A673 (cell line): ENCODE results near the gene SESN1. TPM values are rescaled to one million over a fixed set of nuclear protein-coding genes. Genes with fewer than 3 reads are reported as not detected.

Source experiments
- BruUV-seq: library from RNA; stranded (reverse); fragments of 400-500 nt; replicated peaks from 2 replicates; lab custom pipeline; 2021; lab: Mats Ljungman, UMichigan
- CTCF ChIA-PET: fragments of 300-600 bp; sonication (Branson Sonifier 250); formaldehyde crosslinking; loops from one replicate; lab custom pipeline; 2022; ENCODE audit warnings: antibody characterized with exemption; lab: Charles Lee
- POLR2A ChIA-PET: fragments of 300-600 bp; sonication (Branson Sonifier 250); formaldehyde crosslinking; loops from one replicate; lab custom pipeline; 2022; ENCODE audit warnings: antibody characterized with exemption; ENCODE audit not compliant: low non-redundant PET; lab: Charles Lee
- DNase-seq: peaks from one replicate; pipeline ENCODE4 v3.0.0-alpha.2; 2015; ENCODE audit warnings: low spot score
- H3K27ac ChIP-seq: fragments of 200-600 bp; sonication (generic); 2 replicates; pipeline ENCODE4 v1.5.1; 2016; ENCODE audit warnings: mixed run types, low read depth, mild to moderate bottlenecking, mixed read lengths, antibody characterized with exemption, low read length; ENCODE audit not compliant: poor library complexity, severe bottlenecking
- H3K27me3 ChIP-seq: fragments of 200-600 bp; sonication (generic); replicated peaks from 2 replicates; pipeline ENCODE4 v1.6.1; 2017; ENCODE audit warnings: mixed run types, low read depth, mild to moderate bottlenecking, mixed read lengths, antibody characterized with exemption, low read length; ENCODE audit not compliant: insufficient read depth, poor library complexity
- H3K36me3 ChIP-seq: fragments of 200-600 bp; sonication (generic); 2 replicates; pipeline ENCODE4 v1.6.1; 2016; ENCODE audit warnings: mixed run types, mild to moderate bottlenecking, mixed read lengths, antibody characterized with exemption, low read length; ENCODE audit not compliant: insufficient read depth, poor library complexity, severe bottlenecking
- H3K4me1 ChIP-seq: fragments of 200-600 bp; sonication (generic); 2 replicates; pipeline ENCODE4 v1.6.1; 2017; ENCODE audit warnings: mixed run types, mild to moderate bottlenecking, mixed read lengths, antibody characterized with exemption, low read length; ENCODE audit not compliant: insufficient read depth, poor library complexity, severe bottlenecking
- H3K4me3 ChIP-seq: fragments of 200-600 bp; sonication (generic); 2 replicates; pipeline ENCODE4 v1.5.1; 2016; ENCODE audit warnings: low read depth, mixed run types, mild to moderate bottlenecking, mixed read lengths, low read length; ENCODE audit not compliant: poor library complexity, severe bottlenecking
- H3K9me3 ChIP-seq: fragments of 200-600 bp; sonication (generic); 2 replicates; pipeline ENCODE4 v1.6.1; 2016; ENCODE audit warnings: mixed run types, low read depth, mild to moderate bottlenecking, mixed read lengths, antibody characterized with exemption, low read length; ENCODE audit not compliant: poor library complexity, severe bottlenecking
- EZH2 ChIP-seq: fragments of 200-600 bp; sonication (generic); IDR thresholded peaks from 2 replicates; pipeline ENCODE4 v1.6.1; 2017; ENCODE audit warnings: borderline replicate concordance, low read depth, mild to moderate bottlenecking, mixed read lengths, antibody characterized with exemption, low read length; ENCODE audit not compliant: poor library complexity, severe bottlenecking
- intact Hi-C: fragments of 100-400 bp; cut with micrococcal nuclease; formaldehyde crosslinking; loops from one replicate; pipeline ENCODE4 v1.10.0; 2022; ENCODE audit not compliant: unreplicated experiment
- total RNA-seq: library from RNA; stranded (reverse); gene quantifications from 2 replicates; pipeline ENCODE4 v1.2.3, GENCODE V29; 2021
- TF ChIP-seq, protein P1 (sequence below): fragments of 300-800, 200-600 bp; sonication (generic); conservative IDR thresholded peaks from 2 replicates; pipeline ENCODE4 v1.5.1; 2017; ENCODE audit warnings: low read depth, mild to moderate bottlenecking, antibody characterized with exemption, low read length, moderate library complexity, mixed read lengths

Gene SESN1
- total RNA-seq, 1 experiment from 2014 or later, result 4.1 TPM

DNA sequence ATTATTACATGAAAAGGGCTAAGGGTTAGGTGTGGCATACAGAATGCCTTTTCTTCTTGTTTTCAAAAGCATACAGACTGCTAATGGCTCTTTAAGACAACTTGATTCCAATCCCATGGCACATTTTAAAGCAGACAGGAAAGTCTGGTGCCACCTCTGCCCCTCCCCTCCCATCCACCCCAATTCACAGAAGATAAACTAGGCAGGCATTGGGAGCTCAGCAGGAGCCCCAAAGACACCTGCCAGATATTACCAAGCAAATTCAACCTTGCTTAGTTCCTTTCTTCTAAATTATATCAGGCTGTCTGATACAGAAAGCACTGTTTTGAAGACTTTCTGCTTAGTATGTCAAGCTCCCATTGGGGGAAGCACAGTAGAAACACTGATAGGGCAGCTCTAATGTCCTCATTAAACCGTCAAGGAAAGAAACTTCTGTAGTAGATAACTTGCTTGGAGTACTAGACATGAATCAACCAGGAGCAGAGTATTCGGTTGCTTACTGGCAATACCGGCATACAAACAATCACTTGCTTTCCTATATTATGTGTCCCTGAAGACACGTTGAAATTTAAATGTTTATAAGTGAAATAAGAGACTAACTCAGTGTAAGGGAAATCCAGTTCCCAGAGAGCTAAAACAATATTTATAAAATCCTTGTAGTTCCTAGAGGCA lies 13.0 kb downstream of the SESN1 start:
- Histone ChIP-seq H3K27ac (no peak overlapping the region), H3K36me3 (no peaks in the 10 kb centered on the region), H3K4me3 (no peak overlapping the region), H3K9me3 (no peaks in the 10 kb centered on the region), H3K4me1 (no peaks in the 10 kb centered on the region), H3K27me3 (no peaks in the 10 kb centered on the region)
- DNase-seq, result no peak
- TF ChIP-seq EZH2, result no peak
- TF ChIP-seq, protein P1, sequence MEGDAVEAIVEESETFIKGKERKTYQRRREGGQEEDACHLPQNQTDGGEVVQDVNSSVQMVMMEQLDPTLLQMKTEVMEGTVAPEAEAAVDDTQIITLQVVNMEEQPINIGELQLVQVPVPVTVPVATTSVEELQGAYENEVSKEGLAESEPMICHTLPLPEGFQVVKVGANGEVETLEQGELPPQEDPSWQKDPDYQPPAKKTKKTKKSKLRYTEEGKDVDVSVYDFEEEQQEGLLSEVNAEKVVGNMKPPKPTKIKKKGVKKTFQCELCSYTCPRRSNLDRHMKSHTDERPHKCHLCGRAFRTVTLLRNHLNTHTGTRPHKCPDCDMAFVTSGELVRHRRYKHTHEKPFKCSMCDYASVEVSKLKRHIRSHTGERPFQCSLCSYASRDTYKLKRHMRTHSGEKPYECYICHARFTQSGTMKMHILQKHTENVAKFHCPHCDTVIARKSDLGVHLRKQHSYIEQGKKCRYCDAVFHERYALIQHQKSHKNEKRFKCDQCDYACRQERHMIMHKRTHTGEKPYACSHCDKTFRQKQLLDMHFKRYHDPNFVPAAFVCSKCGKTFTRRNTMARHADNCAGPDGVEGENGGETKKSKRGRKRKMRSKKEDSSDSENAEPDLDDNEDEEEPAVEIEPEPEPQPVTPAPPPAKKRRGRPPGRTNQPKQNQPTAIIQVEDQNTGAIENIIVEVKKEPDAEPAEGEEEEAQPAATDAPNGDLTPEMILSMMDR, result no peak
- intact Hi-C loops, result no loop called here
- ChIA-PET POLR2A (no interaction called here), CTCF (no interaction called here)
- BruUV-seq, result no TSS peak

DNA sequence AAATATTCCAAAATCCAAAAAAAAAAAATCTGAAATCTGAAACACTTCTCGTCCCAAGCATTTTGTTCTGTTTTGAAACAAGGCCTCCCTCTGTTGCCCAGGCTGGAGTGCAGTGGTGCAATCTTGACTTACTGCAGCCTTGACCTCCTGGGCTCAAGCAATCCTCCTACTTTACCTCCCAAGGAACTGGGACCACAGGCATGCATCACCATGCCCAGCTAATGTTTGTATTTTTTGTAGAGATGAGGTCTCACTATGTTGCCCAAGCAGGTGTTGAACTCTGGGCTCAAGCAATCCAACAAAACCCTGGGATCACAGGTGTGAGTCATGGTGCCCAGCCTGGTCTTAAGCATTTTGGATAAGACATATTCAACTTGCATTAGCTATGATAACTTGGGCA lies 13.6 kb downstream of the SESN1 start:
- TF ChIP-seq, protein P1, result no peak
- no peak for TF ChIP-seq EZH2
- Histone ChIP-seq H3K9me3 (no peaks in the 10 kb centered on the region), H3K4me1 (no peaks in the 10 kb centered on the region), H3K4me3 (no peak overlapping the region), H3K27ac (no peak overlapping the region), H3K27me3 (no peaks in the 10 kb centered on the region), H3K36me3 (no peaks in the 10 kb centered on the region)
- intact Hi-C loops, result no loop called here
- DNase-seq, result no peak
- BruUV-seq, result no TSS peak
- CTCF ChIA-PET, result no interaction called here
- POLR2A ChIA-PET, result no interaction called here

DNA sequence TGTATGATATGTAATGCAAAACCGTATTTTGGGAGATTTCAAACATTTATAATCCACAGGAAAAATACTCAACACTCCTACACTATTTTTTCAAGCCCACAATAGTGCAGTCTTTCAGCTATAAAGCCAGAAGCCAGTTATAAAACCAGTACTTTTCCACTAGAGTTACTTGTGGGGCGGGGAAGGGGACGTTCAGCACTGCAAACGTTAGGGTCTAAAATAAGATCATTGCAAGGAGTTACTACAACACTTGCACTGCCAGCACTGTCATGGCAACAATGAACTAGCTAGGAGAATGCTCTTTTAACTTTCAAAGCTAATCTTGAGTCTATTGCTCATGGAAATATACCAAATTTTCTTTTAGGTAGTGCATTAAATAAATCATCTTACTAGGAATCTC lies 14.7 kb downstream of the SESN1 start:
- no peak for DNase-seq
- no peaks in the 10 kb centered on the region for H3K27me3 ChIP-seq
- ChIA-PET POLR2A (no interaction called here), CTCF (no interaction called here)
- H3K27ac ChIP-seq, result no peak overlapping the region
- no peaks in the 10 kb centered on the region for H3K36me3 ChIP-seq
- no peaks in the 10 kb centered on the region for H3K4me1 ChIP-seq
- TF ChIP-seq, protein P1, result no peak
- no peak for TF ChIP-seq EZH2
- no peaks in the 10 kb centered on the region for H3K9me3 ChIP-seq
- H3K4me3 ChIP-seq, result no peak overlapping the region
- intact Hi-C loops, result loop anchor here (10.0 kb wide), 1 partner anchor 965 kb away; no protein-coding TSS in a partner anchor
- no TSS peak for BruUV-seq
